WTC11 (cell line): ENCODE data around the gene CEP120. TPM values are rescaled to one million over a fixed set of nuclear protein-coding genes. Genes with fewer than 3 reads are reported as not detected.

Experiments
- ATAC-seq: fragments of 200-7000 bp; cut with Tn5 transposase; 2 replicates; pipeline ENCODE4 v1.10.0; 2021; ENCODE audit warnings: mild to moderate bottlenecking, moderate library complexity
- CTCF ChIA-PET: fragments of 300-600 bp; sonication (Branson Sonifier 250); formaldehyde crosslinking; loops from one replicate; lab custom pipeline; 2021; ENCODE audit warnings: antibody characterized with exemption; lab: Charles Lee
- POLR2A ChIA-PET: fragments of 350-600 bp; sonication (Branson Sonifier 250); formaldehyde crosslinking; loops from one replicate; lab custom pipeline; 2021; ENCODE audit warnings: antibody characterized with exemption; lab: Charles Lee
- DNase-seq: peaks from one replicate; pipeline ENCODE4 v3.0.0; 2021; ENCODE audit warnings: low spot score
- H3K27ac Mint-ChIP-seq: 2 replicates; pipeline ENCODE4 v1.8.0; 2021; ENCODE audit warnings: mixed read lengths
- H3K27me3 Mint-ChIP-seq: 2 replicates; pipeline ENCODE4 v1.8.0; 2021; ENCODE audit warnings: low read depth, mild to moderate bottlenecking, moderate library complexity, mixed read lengths
- H3K36me3 Mint-ChIP-seq: 2 replicates; pipeline ENCODE4 v1.8.0; 2021; ENCODE audit warnings: mixed read lengths
- H3K4me1 Mint-ChIP-seq: 2 replicates; pipeline ENCODE4 v1.8.0; 2022; ENCODE audit warnings: mixed read lengths
- H3K4me3 Mint-ChIP-seq: 2 replicates; pipeline ENCODE4 v1.8.0; 2021; ENCODE audit warnings: mild to moderate bottlenecking, moderate library complexity, mixed read lengths
- H3K9me3 Mint-ChIP-seq: 2 replicates; pipeline ENCODE4 v1.8.0; 2021; ENCODE audit warnings: mixed read lengths
- ATF3 ChIP-seq: sonication (generic); formaldehyde crosslinking; conservative IDR thresholded peaks from 2 replicates; pipeline ENCODE4 v1.8.1; 2022; ENCODE audit warnings: mild to moderate bottlenecking, missing genetic modification reagents
- CBFB ChIP-seq: sonication (generic); formaldehyde crosslinking; IDR thresholded peaks from 2 replicates; pipeline ENCODE4 v1.8.1; 2022; ENCODE audit warnings: mild to moderate bottlenecking, low read depth, missing genetic modification reagents
- FOXJ3 ChIP-seq: sonication (generic); formaldehyde crosslinking; IDR thresholded peaks from 2 replicates; pipeline ENCODE4 v1.9.0; 2021; ENCODE audit warnings: missing genetic modification reagents, mild to moderate bottlenecking, borderline replicate concordance
- FOXP4 ChIP-seq: sonication (generic); formaldehyde crosslinking; IDR thresholded peaks from 2 replicates; pipeline ENCODE4 v1.8.0; 2022; ENCODE audit warnings: mild to moderate bottlenecking, missing genetic modification reagents
- HMGA2 ChIP-seq: fragments of 250-450 bp; sonication (Bioruptor Pico); IDR thresholded peaks from 2 replicates; pipeline ENCODE4 v1.4.0; 2021; ENCODE audit warnings: mild to moderate bottlenecking, moderate library complexity
- IRF2 ChIP-seq: sonication (generic); formaldehyde crosslinking; IDR thresholded peaks from 2 replicates; pipeline ENCODE4 v1.8.0; 2022; ENCODE audit warnings: low read depth, missing genetic modification reagents, borderline replicate concordance
- JUN ChIP-seq: sonication (generic); formaldehyde crosslinking; IDR thresholded peaks from 2 replicates; pipeline ENCODE4 v1.8.0; 2023; ENCODE audit warnings: mild to moderate bottlenecking, missing genetic modification reagents
- KAT7 ChIP-seq: sonication (generic); formaldehyde crosslinking; IDR thresholded peaks from 2 replicates; pipeline ENCODE4 v1.8.1; 2023; ENCODE audit warnings: missing genetic modification reagents, mild to moderate bottlenecking, borderline replicate concordance
- MYBL2 ChIP-seq: sonication (generic); formaldehyde crosslinking; IDR thresholded peaks from 2 replicates; pipeline ENCODE4 v1.8.1; 2023; ENCODE audit warnings: mild to moderate bottlenecking, moderate library complexity, missing genetic modification reagents
- NFATC4 ChIP-seq: fragments of 250-450 bp; sonication (Bioruptor Pico); IDR thresholded peaks from 2 replicates; pipeline ENCODE4 v1.9.0; 2021; ENCODE audit warnings: mild to moderate bottlenecking
- NFE2L1 ChIP-seq: sonication (generic); formaldehyde crosslinking; IDR thresholded peaks from 2 replicates; pipeline ENCODE4 v1.8.1; 2023; ENCODE audit warnings: missing genetic modification reagents
- OVOL2 ChIP-seq: fragments of 250-450 bp; sonication (Bioruptor Pico); IDR thresholded peaks from 2 replicates; pipeline ENCODE4 v1.9.0; 2021; ENCODE audit warnings: mild to moderate bottlenecking, borderline replicate concordance
- PREB ChIP-seq: sonication (generic); formaldehyde crosslinking; IDR thresholded peaks from 2 replicates; pipeline ENCODE4 v1.8.1; 2022; ENCODE audit warnings: mild to moderate bottlenecking, missing genetic modification reagents, moderate library complexity, borderline replicate concordance
- PRRX2 ChIP-seq: fragments of 250-450 bp; sonication (Bioruptor Pico); IDR thresholded peaks from 2 replicates; pipeline ENCODE4 v1.8.0; 2021; ENCODE audit warnings: mild to moderate bottlenecking
- SOX15 ChIP-seq: fragments of 250-450 bp; sonication (Bioruptor Pico); IDR thresholded peaks from 2 replicates; pipeline ENCODE4 v1.9.0; 2021; ENCODE audit warnings: mild to moderate bottlenecking
- SP1 ChIP-seq: sonication (generic); formaldehyde crosslinking; conservative IDR thresholded peaks from 2 replicates; pipeline ENCODE4 v1.8.1; 2022; ENCODE audit warnings: missing genetic modification reagents
- STAT6 ChIP-seq: sonication (generic); formaldehyde crosslinking; conservative IDR thresholded peaks from 2 replicates; pipeline ENCODE4 v1.8.1; 2023; ENCODE audit warnings: mild to moderate bottlenecking, low read depth, missing genetic modification reagents, moderate library complexity
- TEAD1 ChIP-seq: sonication (generic); formaldehyde crosslinking; IDR thresholded peaks from 2 replicates; pipeline ENCODE4 v1.8.0; 2022; ENCODE audit warnings: mild to moderate bottlenecking, missing genetic modification reagents
- TP53 ChIP-seq: sonication (generic); formaldehyde crosslinking; IDR thresholded peaks from 2 replicates; pipeline ENCODE4 v1.8.1; 2023; ENCODE audit warnings: mild to moderate bottlenecking, missing genetic modification reagents
- ZBTB21 ChIP-seq: sonication (generic); formaldehyde crosslinking; IDR thresholded peaks from 2 replicates; pipeline ENCODE4 v1.8.1; 2023; ENCODE audit warnings: mild to moderate bottlenecking, missing genetic modification reagents, borderline replicate concordance
- ZNF121 ChIP-seq: sonication (generic); formaldehyde crosslinking; IDR thresholded peaks from 2 replicates; pipeline ENCODE4 v1.8.0; 2023; ENCODE audit warnings: missing genetic modification reagents
- ZNF263 ChIP-seq: sonication (generic); formaldehyde crosslinking; IDR thresholded peaks from 2 replicates; pipeline ENCODE4 v1.8.1; 2022; ENCODE audit warnings: low read depth, mild to moderate bottlenecking, moderate library complexity, missing genetic modification reagents
- total RNA-seq: library from RNA; stranded (reverse); gene quantifications from 3 replicates; pipeline ENCODE4 v1.2.3, GENCODE V29; 2021

Gene CEP120
- total RNA-seq, 1 experiment from 2014 or later = 15.2 TPM

GRCh38 chr5:123299136-123299535 is 124.1 kb downstream of the CEP120 start (continued):
- no peak for TF ChIP-seq PRRX2
- no peak for TF ChIP-seq KAT7
- no peak for TF ChIP-seq ZBTB21
- TF ChIP-seq, all 79 proteins: peak for 0

GRCh38 chr5:123298335-123299030 is 124.7 kb downstream of the CEP120 start:
- Mint-ChIP-seq H3K36me3 (peaks cover 10% of the 10 kb centered on the region), H3K4me1 (peaks cover 24% of the 10 kb centered on the region), H3K27me3 (no peaks in the 10 kb centered on the region; the same call in 1 of the 2 replicates), H3K9me3 (peaks cover 15% of the 10 kb centered on the region; the same call in 1 of the 2 replicates), H3K4me3 (no peak overlapping the region), H3K27ac (no peak overlapping the region)
- POLR2A ChIA-PET = no interaction called here
- DNase-seq = no peak
- ATAC-seq = no peak
- CTCF ChIA-PET = no interaction called here
- no peak for TF ChIP-seq SP1
- TF ChIP-seq TEAD1 = no peak
- TF ChIP-seq STAT6 (CRISPR knock-in tag) = no peak
- TF ChIP-seq SOX15 (CRISPR knock-in tag) = no peak
- no peak for TF ChIP-seq OVOL2 (CRISPR knock-in tag)
- no peak for TF ChIP-seq ZNF121 (CRISPR knock-in tag)
- no peak for TF ChIP-seq NFE2L1 (CRISPR knock-in tag)
- TF ChIP-seq JUN = no peak
- no peak for TF ChIP-seq IRF2 (CRISPR knock-in tag)
- no peak for TF ChIP-seq PREB
- no peak for TF ChIP-seq FOXP4
- no peak for TF ChIP-seq NFATC4
- TF ChIP-seq HMGA2 (CRISPR knock-in tag) = no peak

- no peak for DNase-seq
- Mint-ChIP-seq H3K9me3 (peaks cover 15% of the 10 kb centered on the region; the same call in 1 of the 2 replicates), H3K4me3 (no peak overlapping the region)
Observed at GRCh38 chr5:123297866-123298265, 125.3 kb downstream of the CEP120 start.

More at GRCh38 chr5:123297866-123298265, 125.3 kb downstream of the CEP120 start:
- H3K27me3 Mint-ChIP-seq = no peaks in the 10 kb centered on the region; the same call in 1 of the 2 replicates
- H3K4me1 Mint-ChIP-seq = peaks cover 22% of the 10 kb centered on the region
- no peak for ATAC-seq
- H3K27ac Mint-ChIP-seq = no peak overlapping the region
- peaks cover 10% of the 10 kb centered on the region for H3K36me3 Mint-ChIP-seq
- ChIA-PET CTCF (no interaction called here), POLR2A (no interaction called here)
- TF ChIP-seq CBFB (CRISPR knock-in tag) (no peak), ZNF263 (no peak), MYBL2 (no peak), SOX15 (CRISPR knock-in tag) (no peak), FOXJ3 (CRISPR knock-in tag) (no peak), TP53 (CRISPR knock-in tag) (no peak), ATF3 (CRISPR knock-in tag) (no peak)
